A673 (cell line): ENCODE results near the gene GRID1. TPM values are rescaled to one million over a fixed set of nuclear protein-coding genes. Genes with fewer than 3 reads are reported as not detected.

Experiments
- BruUV-seq: library from RNA; stranded (reverse); fragments of 400-500 nt; replicated peaks from 2 replicates; lab custom pipeline; 2021; lab: Mats Ljungman, UMichigan
- CTCF ChIA-PET: fragments of 300-600 bp; sonication (Branson Sonifier 250); formaldehyde crosslinking; loops from one replicate; lab custom pipeline; 2022; ENCODE audit warnings: antibody characterized with exemption; lab: Charles Lee
- POLR2A ChIA-PET: fragments of 300-600 bp; sonication (Branson Sonifier 250); formaldehyde crosslinking; loops from one replicate; lab custom pipeline; 2022; ENCODE audit warnings: antibody characterized with exemption; ENCODE audit not compliant: low non-redundant PET; lab: Charles Lee
- DNase-seq: peaks from one replicate; pipeline ENCODE4 v3.0.0-alpha.2; 2015; ENCODE audit warnings: low spot score
- H3K27ac ChIP-seq: fragments of 200-600 bp; sonication (generic); 2 replicates; pipeline ENCODE4 v1.5.1; 2016; ENCODE audit warnings: mixed run types, low read depth, mild to moderate bottlenecking, mixed read lengths, antibody characterized with exemption, low read length; ENCODE audit not compliant: poor library complexity, severe bottlenecking
- H3K27me3 ChIP-seq: fragments of 200-600 bp; sonication (generic); replicated peaks from 2 replicates; pipeline ENCODE4 v1.6.1; 2017; ENCODE audit warnings: mixed run types, low read depth, mild to moderate bottlenecking, mixed read lengths, antibody characterized with exemption, low read length; ENCODE audit not compliant: insufficient read depth, poor library complexity
- H3K36me3 ChIP-seq: fragments of 200-600 bp; sonication (generic); 2 replicates; pipeline ENCODE4 v1.6.1; 2016; ENCODE audit warnings: mixed run types, mild to moderate bottlenecking, mixed read lengths, antibody characterized with exemption, low read length; ENCODE audit not compliant: insufficient read depth, poor library complexity, severe bottlenecking
- H3K4me1 ChIP-seq: fragments of 200-600 bp; sonication (generic); 2 replicates; pipeline ENCODE4 v1.6.1; 2017; ENCODE audit warnings: mixed run types, mild to moderate bottlenecking, mixed read lengths, antibody characterized with exemption, low read length; ENCODE audit not compliant: insufficient read depth, poor library complexity, severe bottlenecking
- H3K4me3 ChIP-seq: fragments of 200-600 bp; sonication (generic); 2 replicates; pipeline ENCODE4 v1.5.1; 2016; ENCODE audit warnings: low read depth, mixed run types, mild to moderate bottlenecking, mixed read lengths, low read length; ENCODE audit not compliant: poor library complexity, severe bottlenecking
- H3K9me3 ChIP-seq: fragments of 200-600 bp; sonication (generic); 2 replicates; pipeline ENCODE4 v1.6.1; 2016; ENCODE audit warnings: mixed run types, low read depth, mild to moderate bottlenecking, mixed read lengths, antibody characterized with exemption, low read length; ENCODE audit not compliant: poor library complexity, severe bottlenecking
- EZH2 ChIP-seq: fragments of 200-600 bp; sonication (generic); IDR thresholded peaks from 2 replicates; pipeline ENCODE4 v1.6.1; 2017; ENCODE audit warnings: borderline replicate concordance, low read depth, mild to moderate bottlenecking, mixed read lengths, antibody characterized with exemption, low read length; ENCODE audit not compliant: poor library complexity, severe bottlenecking
- intact Hi-C: fragments of 100-400 bp; cut with micrococcal nuclease; formaldehyde crosslinking; loops from one replicate; pipeline ENCODE4 v1.10.0; 2022; ENCODE audit not compliant: unreplicated experiment
- total RNA-seq: library from RNA; stranded (reverse); gene quantifications from 2 replicates; pipeline ENCODE4 v1.2.3, GENCODE V29; 2021
- TF ChIP-seq, protein P1 (sequence below): fragments of 300-800, 200-600 bp; sonication (generic); conservative IDR thresholded peaks from 2 replicates; pipeline ENCODE4 v1.5.1; 2017; ENCODE audit warnings: low read depth, mild to moderate bottlenecking, antibody characterized with exemption, low read length, moderate library complexity, mixed read lengths

GRID1 gene
- total RNA-seq, 1 experiment from 2014 or later = not detected

DNA sequence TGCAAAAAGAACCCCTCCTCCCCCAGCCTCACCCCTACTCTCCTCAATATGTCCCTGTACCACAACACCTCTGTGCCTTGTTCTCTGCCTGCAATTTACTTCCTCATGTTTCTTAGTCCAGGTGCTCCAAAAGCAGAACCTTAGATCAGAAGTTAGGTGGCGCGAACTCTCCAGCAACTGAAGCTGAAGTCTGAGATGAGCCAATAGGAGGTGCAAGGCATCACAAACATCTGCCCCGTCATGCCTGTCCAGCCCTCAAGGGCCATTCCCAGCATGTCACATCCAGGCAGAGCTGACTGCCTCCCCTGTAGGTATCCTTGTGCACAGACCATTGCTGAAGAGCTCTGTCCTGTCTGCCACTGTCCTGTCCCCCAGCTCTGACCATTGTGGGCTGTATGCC is 508.8 kb downstream of the GRID1 start:
- no peak for TF ChIP-seq EZH2
- TF ChIP-seq, protein P1, sequence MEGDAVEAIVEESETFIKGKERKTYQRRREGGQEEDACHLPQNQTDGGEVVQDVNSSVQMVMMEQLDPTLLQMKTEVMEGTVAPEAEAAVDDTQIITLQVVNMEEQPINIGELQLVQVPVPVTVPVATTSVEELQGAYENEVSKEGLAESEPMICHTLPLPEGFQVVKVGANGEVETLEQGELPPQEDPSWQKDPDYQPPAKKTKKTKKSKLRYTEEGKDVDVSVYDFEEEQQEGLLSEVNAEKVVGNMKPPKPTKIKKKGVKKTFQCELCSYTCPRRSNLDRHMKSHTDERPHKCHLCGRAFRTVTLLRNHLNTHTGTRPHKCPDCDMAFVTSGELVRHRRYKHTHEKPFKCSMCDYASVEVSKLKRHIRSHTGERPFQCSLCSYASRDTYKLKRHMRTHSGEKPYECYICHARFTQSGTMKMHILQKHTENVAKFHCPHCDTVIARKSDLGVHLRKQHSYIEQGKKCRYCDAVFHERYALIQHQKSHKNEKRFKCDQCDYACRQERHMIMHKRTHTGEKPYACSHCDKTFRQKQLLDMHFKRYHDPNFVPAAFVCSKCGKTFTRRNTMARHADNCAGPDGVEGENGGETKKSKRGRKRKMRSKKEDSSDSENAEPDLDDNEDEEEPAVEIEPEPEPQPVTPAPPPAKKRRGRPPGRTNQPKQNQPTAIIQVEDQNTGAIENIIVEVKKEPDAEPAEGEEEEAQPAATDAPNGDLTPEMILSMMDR = no peak
- Histone ChIP-seq H3K4me3 (no peak overlapping the region), H3K9me3 (no peaks in the 10 kb centered on the region), H3K4me1 (no peaks in the 10 kb centered on the region), H3K36me3 (no peaks in the 10 kb centered on the region), H3K27ac (no peak overlapping the region), H3K27me3 (peaks cover 3% of the 10 kb centered on the region)
- no peak for DNase-seq
- BruUV-seq = no TSS peak
- intact Hi-C loops = no loop called here
- ChIA-PET POLR2A (no interaction called here), CTCF (no interaction called here)

DNA sequence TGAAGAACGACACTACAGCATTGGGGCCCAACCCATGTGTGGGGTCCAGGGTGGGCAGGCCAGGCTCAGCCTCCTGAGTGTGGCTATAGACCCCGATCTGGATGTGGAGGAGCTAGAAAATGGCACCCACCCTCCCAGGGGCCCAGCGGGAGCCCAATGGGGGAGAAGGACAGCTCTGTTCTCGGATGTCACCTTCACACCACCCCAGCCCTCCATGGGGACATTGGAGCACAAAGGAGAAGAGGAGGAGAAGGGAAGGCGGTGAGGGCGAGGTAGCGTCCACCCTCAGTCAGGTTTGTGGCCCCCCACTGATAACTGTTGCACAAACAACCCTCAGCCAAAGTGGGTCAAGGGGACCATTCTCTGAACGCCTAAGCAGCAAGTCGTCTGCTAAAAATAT is 509.3 kb downstream of the GRID1 start:
- BruUV-seq = no TSS peak
- TF ChIP-seq, protein P1 = no peak
- no peak for TF ChIP-seq EZH2
- no peaks in the 10 kb centered on the region for H3K9me3 ChIP-seq
- no peak for DNase-seq
- ChIA-PET CTCF (no interaction called here), POLR2A (no interaction called here)
- H3K4me3 ChIP-seq = no peak overlapping the region
- intact Hi-C loops = no loop called here
- no peaks in the 10 kb centered on the region for H3K4me1 ChIP-seq
- H3K36me3 ChIP-seq = no peaks in the 10 kb centered on the region
- no peaks in the 10 kb centered on the region for H3K27me3 ChIP-seq
- no peak overlapping the region for H3K27ac ChIP-seq

DNA sequence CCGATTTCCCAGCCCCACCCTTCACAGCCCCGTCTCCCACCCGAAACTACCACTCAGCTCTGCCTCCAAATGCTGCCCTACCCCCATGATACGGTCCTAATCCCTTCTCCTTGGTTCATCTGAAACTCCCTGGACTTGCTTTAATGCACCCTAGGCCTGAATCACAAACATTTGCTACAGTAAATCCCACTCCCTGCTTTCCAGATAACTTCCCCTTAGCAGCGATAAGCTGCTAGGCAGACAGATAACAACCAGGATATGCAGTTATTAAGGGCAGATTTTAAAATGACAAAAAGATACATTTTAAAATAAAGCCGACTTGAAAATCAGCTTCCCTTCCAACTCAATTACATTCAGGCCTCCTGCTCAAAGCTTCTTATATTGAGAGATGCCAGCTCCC is 514.7 kb downstream of the GRID1 start:
- H3K27ac ChIP-seq = no peak overlapping the region
- DNase-seq = no peak
- H3K36me3 ChIP-seq = no peaks in the 10 kb centered on the region
- TF ChIP-seq, protein P1 = no peak
- TF ChIP-seq EZH2 = no peak
- H3K9me3 ChIP-seq = no peaks in the 10 kb centered on the region
- ChIA-PET POLR2A (no interaction called here), CTCF (no interaction called here)
- BruUV-seq = no TSS peak
- no peaks in the 10 kb centered on the region for H3K4me1 ChIP-seq
- H3K4me3 ChIP-seq = no peak overlapping the region
- intact Hi-C loops = no loop called here
- no peaks in the 10 kb centered on the region for H3K27me3 ChIP-seq
